Measurements from ENCODE around the gene MUC15. TPM values are rescaled to one million over a fixed set of nuclear protein-coding genes. Genes with fewer than 3 reads are reported as not detected.

Gene MUC15
- total RNA-seq, 1 donor from 2014 or later, result not detected

- Histone ChIP-seq H3K4me3 (no peak overlapping the region), H3F3A (ENCODE audit: low read depth) (no peaks in the 10 kb centered on the region), H3K36me3 (no peaks in the 10 kb centered on the region), H3K79me2 (ENCODE audit: low read depth) (no peaks in the 10 kb centered on the region), H3K27ac (no peak overlapping the region), H3K4me2 (no peak overlapping the region), H2AFZ (replicated peaks) (no peak overlapping the region), H3K9me3 (ENCODE audit: low read depth) (no peaks in the 10 kb centered on the region), H3K27me3 (no peaks in the 10 kb centered on the region), H4K20me1 (ENCODE audit: low read depth) (no peaks in the 10 kb centered on the region), H3K4me1 (peaks cover 7% of the 10 kb centered on the region), H3K9ac (no peak overlapping the region)
- Mint-ChIP-seq H3K9me3 (peaks cover 16% of the 10 kb centered on the region), H3K36me3 (no peaks in the 10 kb centered on the region), H3K27me3 (ENCODE audit: insufficient read depth, low read depth) (peaks cover 2% of the 10 kb centered on the region), H3K27ac (no peak overlapping the region), H3K4me1 (no peaks in the 10 kb centered on the region), H3K4me3 (no peak overlapping the region)
- DNase-seq (ENCODE audit: low spot score), result no peak
- TF ChIP-seq CTCF (IDR thresholded peaks at IDR 0.05) (no peak), EZH2 (IDR thresholded peaks at IDR 0.05) (no peak), EZH2phosphoT487 (IDR thresholded peaks at IDR 0.05) (no peak)
These were observed 35.9 kb upstream of the MUC15 start for GRCh38 chr11:26607725-26608506.

- peaks cover 3% of the 10 kb centered on the region for H3K36me3 Mint-ChIP-seq
- Histone ChIP-seq H3F3A (ENCODE audit: low read depth) (no peaks in the 10 kb centered on the region), H3K79me2 (ENCODE audit: low read depth) (no peaks in the 10 kb centered on the region), H4K20me1 (ENCODE audit: low read depth) (no peaks in the 10 kb centered on the region), H2AFZ (replicated peaks) (no peak overlapping the region), H3K4me1 (no peaks in the 10 kb centered on the region), H3K9ac (no peak overlapping the region), H3K27me3 (no peaks in the 10 kb centered on the region), H3K27ac (no peak overlapping the region), H3K36me3 (no peaks in the 10 kb centered on the region), H3K9me3 (ENCODE audit: low read depth) (no peaks in the 10 kb centered on the region), H3K4me3 (no peak overlapping the region), H3K4me2 (no peak overlapping the region)
- H3K27me3 Mint-ChIP-seq (ENCODE audit: insufficient read depth, low read depth), result peaks cover 3% of the 10 kb centered on the region
- TF ChIP-seq EZH2 (IDR thresholded peaks at IDR 0.05) (no peak), CTCF (IDR thresholded peaks at IDR 0.05) (no peak), EZH2phosphoT487 (IDR thresholded peaks at IDR 0.05) (no peak)
- DNase-seq (ENCODE audit: low spot score), result no peak
- no peak overlapping the region for H3K27ac Mint-ChIP-seq
- H3K9me3 Mint-ChIP-seq, result peaks cover 3% of the 10 kb centered on the region
- H3K4me3 Mint-ChIP-seq, result no peak overlapping the region
- H3K4me1 Mint-ChIP-seq, result peaks cover 2% of the 10 kb centered on the region
These were observed 27.9 kb upstream of the MUC15 start for GRCh38 chr11:26599876-26600434.

GRCh38 chr11:26599425-26599824 is 27.4 kb upstream of the MUC15 start:
- Histone ChIP-seq H3K4me1 (no peaks in the 10 kb centered on the region), H3K9ac (no peak overlapping the region), H2AFZ (replicated peaks) (no peak overlapping the region), H3K27me3 (no peaks in the 10 kb centered on the region), H3K36me3 (no peaks in the 10 kb centered on the region), H3K4me2 (no peak overlapping the region), H3F3A (ENCODE audit: low read depth) (no peaks in the 10 kb centered on the region), H3K9me3 (ENCODE audit: low read depth) (no peaks in the 10 kb centered on the region), H3K4me3 (no peak overlapping the region), H3K79me2 (ENCODE audit: low read depth) (no peaks in the 10 kb centered on the region), H4K20me1 (ENCODE audit: low read depth) (no peaks in the 10 kb centered on the region), H3K27ac (no peak overlapping the region)
- TF ChIP-seq CTCF (IDR thresholded peaks at IDR 0.05) (no peak), EZH2 (IDR thresholded peaks at IDR 0.05) (no peak), EZH2phosphoT487 (IDR thresholded peaks at IDR 0.05) (no peak)
- Mint-ChIP-seq H3K4me3 (no peak overlapping the region), H3K4me1 (peaks cover 2% of the 10 kb centered on the region), H3K9me3 (no peaks in the 10 kb centered on the region), H3K27ac (no peak overlapping the region), H3K36me3 (peaks cover 3% of the 10 kb centered on the region), H3K27me3 (ENCODE audit: insufficient read depth, low read depth) (peaks cover 3% of the 10 kb centered on the region)
- DNase-seq (ENCODE audit: low spot score), result no peak
